HepG2 (cell line): ENCODE data around the gene WDR73. TPM values are rescaled to one million over a fixed set of nuclear protein-coding genes. Genes with fewer than 3 reads are reported as not detected.
A peak's percentile ranks its signal among the peaks of the same experiment; 100 is the strongest.

ENCODE experiments used
- CCDC6 ChIP-seq: sonication (generic); formaldehyde crosslinking; IDR thresholded peaks from 2 replicates; pipeline ENCODE4 v1.8.1; 2022; ENCODE audit warnings: mild to moderate bottlenecking, missing genetic modification reagents, moderate library complexity
- ETV6 ChIP-seq: sonication (generic); formaldehyde crosslinking; conservative IDR thresholded peaks from 2 replicates; pipeline ENCODE4 v1.4.0; 2020; ENCODE audit warnings: missing genetic modification reagents
- FIP1L1 ChIP-seq: fragments of 200-400 bp; formaldehyde crosslinking; IDR thresholded peaks from 2 replicates; pipeline ENCODE4 v1.6.1; 2018; ENCODE audit warnings: low read depth, mild to moderate bottlenecking, low read length, moderate library complexity, borderline replicate concordance; ENCODE audit not compliant: insufficient read depth
- IKZF1 ChIP-seq: fragments of 450-650 bp; IDR thresholded peaks from 2 replicates; pipeline ENCODE4 v1.7.1; 2016
- KLF9 ChIP-seq: IDR thresholded peaks from 2 replicates; pipeline ENCODE4 v1.6.1; 2016; ENCODE audit warnings: low read depth
- MZF1 ChIP-seq: sonication (generic); formaldehyde crosslinking; IDR thresholded peaks from 2 replicates; pipeline ENCODE4 v1.8.1; 2023; ENCODE audit warnings: mild to moderate bottlenecking, missing genetic modification reagents, borderline replicate concordance
- PLSCR1 ChIP-seq: sonication (generic); formaldehyde crosslinking; IDR thresholded peaks from 2 replicates; pipeline ENCODE4 v1.5.0; 2020; ENCODE audit warnings: missing genetic modification reagents, mild to moderate bottlenecking, borderline replicate concordance
- TP53 ChIP-seq: sonication (generic); formaldehyde crosslinking; conservative IDR thresholded peaks from 2 replicates; pipeline ENCODE4 v1.4.0; 2020; ENCODE audit warnings: missing genetic modification reagents
- ZBTB40 ChIP-seq, 2 experiments: fragments of 450-650 bp in 1 of 2; sonication (generic) in 1 of 2; formaldehyde crosslinking in 1 of 2; IDR thresholded peaks; 2 replicates each; pipeline versions ENCODE4 v1.6.1 to v1.8.0; 2016 to 2022; ENCODE audit warnings: antibody characterized with exemption in 1 of 2, mild to moderate bottlenecking in 1 of 2, missing genetic modification reagents in 1 of 2
- ZBTB49 ChIP-seq: sonication (generic); formaldehyde crosslinking; IDR thresholded peaks from 2 replicates; pipeline ENCODE4 v1.4.0; 2020; ENCODE audit warnings: missing genetic modification reagents, borderline replicate concordance
- ZBTB7B ChIP-seq: sonication (generic); formaldehyde crosslinking; IDR thresholded peaks from 2 replicates; pipeline ENCODE4 v1.4.0; 2020; ENCODE audit warnings: missing genetic modification reagents
- ZNF589 ChIP-seq: sonication (generic); formaldehyde crosslinking; conservative IDR thresholded peaks from 2 replicates; pipeline ENCODE4 v1.8.0; 2022; ENCODE audit warnings: mild to moderate bottlenecking, moderate library complexity, missing genetic modification reagents
- ZNF709 ChIP-seq: sonication (generic); formaldehyde crosslinking; IDR thresholded peaks from 2 replicates; pipeline ENCODE4 v1.5.0; 2020; ENCODE audit warnings: mild to moderate bottlenecking, missing genetic modification reagents
- ZSCAN30 ChIP-seq: sonication (generic); formaldehyde crosslinking; IDR thresholded peaks from 2 replicates; pipeline ENCODE4 v1.5.0; 2020; ENCODE audit warnings: mild to moderate bottlenecking, missing genetic modification reagents
- ZSCAN5A ChIP-seq: sonication (generic); formaldehyde crosslinking; IDR thresholded peaks from 2 replicates; pipeline ENCODE4 v1.8.0; 2022; ENCODE audit warnings: mild to moderate bottlenecking, missing genetic modification reagents, borderline replicate concordance
- polyA plus RNA-seq, 8 experiments: library from polyadenylated mRNA; depleted of rRNA in 3 of 8; stranded (reverse) in 7 of 8; unstranded in 1 of 8; fragments of >200 nt; fragmentation: Illumina TruSeq in 4 of 8; extraction: Trizol in 4 of 8; gene quantifications; 2 replicates each; pipeline versions ENCODE4 v1.2.1 to v1.2.3, GENCODE V29; 2011 to 2016; ENCODE audit warnings: low read depth in 4 of 8, missing spikeins in 1 of 8, mixed read lengths in 1 of 8; ENCODE audit not compliant: insufficient read depth in 1 of 8
- total RNA-seq, 5 experiments: library from RNA; depleted of rRNA; stranded (reverse); fragments of >200 nt; fragmentation: Illumina TruSeq; extraction: Trizol; gene quantifications; 2 replicates each; pipeline ENCODE4 v1.2.3, GENCODE V29; 2016; ENCODE audit warnings: low read depth in 1 of 5

The WDR73 gene
- total and polyA plus RNA-seq, 2 of the 13 experiments (the other 11 are each of a cell fraction or from before 2014, with no cell fraction given) = 20.0 to 35.5 TPM

GRCh38 chr15:84653910-84654688, at the start of gene WDR73 (continued):
- TF ChIP-seq ZSCAN5A (CRISPR knock-in tag) (no peak), MZF1 (CRISPR knock-in tag) (no peak), CCDC6 (CRISPR knock-in tag) (peak; percentile 35; the same call in 1 of the 2 replicates), ZNF709 (CRISPR knock-in tag) (no peak), PLSCR1 (CRISPR knock-in tag) (no peak), ETV6 (CRISPR knock-in tag) (no peak), ZNF589 (no peak), ZBTB49 (CRISPR knock-in tag) (no peak), ZBTB40 (IDR thresholded peaks at IDR 0.05) (peak; percentile 57), ZBTB40 (CRISPR knock-in tag; IDR thresholded peaks at IDR 0.05) (no peak), FIP1L1 (no peak), ZBTB7B (peak; percentile 29; the same call in 1 of the 2 replicates), KLF9 (CRISPR knock-in tag) (no peak), ZSCAN30 (CRISPR knock-in tag) (no peak), IKZF1 (no peak), TP53 (CRISPR knock-in tag) (0 out of 2 replicates have a peak, but pooled peaks have one; percentile 48)
